GM19023 (cell line): ENCODE measurements around the gene ARPP21.
"Not testable (repeated sequence)": the region's sequence is repeated elsewhere in the genome, so short reads cannot be mapped to it uniquely, and the experiment has no call there.

Experiments used
- ATAC-seq: cut with Tn5 transposase; IDR thresholded peaks from one replicate; pipeline ENCODE4 v1.9.1; 2021; ENCODE audit warnings: mild to moderate bottlenecking, moderate library complexity; ENCODE audit not compliant: unreplicated experiment

Gene ARPP21

DNA sequence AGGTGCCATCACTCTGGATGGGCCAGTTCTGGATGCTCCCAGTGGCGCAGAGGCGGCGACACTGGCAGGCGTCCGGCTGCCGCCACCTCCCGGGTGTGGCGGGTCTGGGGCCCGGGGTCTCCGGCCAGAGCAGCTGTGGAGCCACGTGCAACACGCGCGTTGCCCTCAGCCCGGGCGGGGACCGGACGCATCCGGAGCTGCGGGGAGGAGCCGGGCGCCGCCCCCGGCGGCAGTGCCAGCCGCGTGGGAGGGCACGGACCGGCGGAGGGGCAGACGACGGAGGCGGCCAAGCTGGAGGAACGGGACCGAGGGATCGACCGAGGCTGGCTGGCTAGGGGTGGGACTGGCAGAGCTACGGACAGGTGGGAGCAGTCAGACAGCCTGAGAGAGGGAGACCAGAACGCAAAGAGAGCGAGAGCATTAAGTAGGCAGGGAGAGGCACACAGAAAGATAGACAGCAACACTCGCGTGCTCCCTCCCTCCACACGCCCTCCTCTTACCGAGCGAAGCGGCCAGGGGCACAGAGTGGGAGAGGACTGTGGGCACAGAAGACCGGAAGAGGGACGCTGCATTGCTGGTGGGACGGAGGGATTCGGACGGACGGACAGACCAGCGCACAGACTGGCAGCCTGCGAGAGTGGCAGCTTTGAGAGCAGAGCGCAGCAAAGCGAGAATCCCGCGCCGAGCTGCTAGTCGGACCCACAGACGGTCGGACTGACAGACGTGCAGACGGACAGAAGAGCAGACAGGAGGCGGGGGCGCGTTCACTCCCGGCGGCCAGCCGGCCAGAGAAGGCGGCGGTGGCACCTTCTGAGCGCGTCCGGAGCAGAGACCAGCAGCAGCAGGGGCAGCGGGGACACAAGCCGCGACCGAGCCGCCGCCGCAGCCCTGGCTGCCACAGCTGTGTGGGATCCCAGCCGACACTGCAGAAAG, at the start of gene ARPP21:
Gene ARPP21, plus strand, starts transcription at position 272 of the 933 bp plus-strand sequence. CDS start 42,227 bp downstream, outside the sequence.
- ATAC-seq = no peak

GRCh38 chr3:35592589-35593295, 46.6 kb upstream of the ARPP21 start:
- ATAC-seq = no peak

DNA sequence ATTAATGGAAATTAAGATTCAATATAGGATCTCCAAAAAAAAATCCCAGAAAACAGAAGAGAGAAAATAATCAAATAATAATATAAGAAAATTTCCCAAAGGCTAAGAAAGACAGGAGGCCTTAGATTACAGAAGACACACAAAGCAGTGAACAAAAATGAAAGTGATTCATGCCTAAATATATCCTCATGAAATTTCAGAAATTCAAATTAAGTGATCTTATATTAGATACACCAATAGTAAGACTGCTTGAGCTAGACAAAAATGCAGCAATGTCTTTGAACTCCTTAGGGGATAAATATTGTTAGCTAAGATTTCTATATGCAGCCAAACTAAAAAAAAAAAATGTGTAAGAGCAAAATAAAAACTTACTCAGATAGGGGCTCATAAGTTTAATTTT, 44.6 kb upstream of the ARPP21 start:
- ATAC-seq = no peak

DNA sequence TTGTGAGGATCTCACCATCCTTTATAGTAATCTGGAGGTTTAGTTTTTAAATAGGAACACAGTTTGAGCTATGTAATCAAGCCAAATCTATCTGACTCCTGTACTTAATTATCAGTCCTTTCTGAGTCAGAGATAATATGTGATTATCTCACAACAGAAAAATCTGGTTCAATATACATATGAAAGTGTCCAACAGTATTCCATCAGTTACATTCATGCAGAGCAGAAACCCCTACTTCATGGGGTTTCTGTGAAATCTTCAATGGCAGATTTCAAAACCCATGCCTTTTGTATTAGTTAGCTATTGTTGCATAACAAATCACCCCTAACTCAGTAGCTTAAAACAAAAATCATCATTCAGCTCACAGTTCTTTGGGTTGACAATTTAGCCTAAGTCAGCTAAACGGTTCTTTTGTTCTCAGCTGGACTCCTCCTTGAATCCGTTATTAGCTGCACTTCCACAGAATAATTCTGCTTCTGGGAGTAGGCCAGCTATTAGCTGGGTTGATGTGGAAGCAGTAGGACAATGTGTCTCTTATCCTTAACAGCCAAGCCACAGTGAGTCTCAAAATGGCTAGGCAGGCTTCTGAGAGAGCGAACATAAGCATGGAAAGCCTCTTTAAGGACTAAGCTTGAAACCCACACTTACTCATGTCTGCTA, 42.9 kb upstream of the ARPP21 start:
- peak; percentile 49 for ATAC-seq

DNA sequence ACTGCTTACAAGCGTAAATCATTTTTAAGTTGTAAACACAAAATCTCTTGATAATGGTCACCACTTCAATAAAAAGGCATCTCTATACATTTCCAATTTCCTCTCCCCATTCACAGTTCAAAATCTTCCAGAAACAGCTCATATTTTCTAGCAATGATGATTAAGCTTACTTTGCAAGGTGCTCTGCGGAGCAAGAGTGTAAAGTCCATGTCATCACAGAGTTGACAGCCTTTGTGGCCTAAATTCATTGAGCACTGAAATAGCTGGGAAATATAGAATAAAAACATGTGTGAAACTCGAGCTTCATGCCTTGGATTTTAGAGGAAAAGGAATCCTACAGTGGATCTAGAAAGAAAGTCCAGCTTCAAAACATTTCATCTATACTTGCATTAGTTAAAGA, 41.8 kb upstream of the ARPP21 start:
- ATAC-seq = no peak

DNA sequence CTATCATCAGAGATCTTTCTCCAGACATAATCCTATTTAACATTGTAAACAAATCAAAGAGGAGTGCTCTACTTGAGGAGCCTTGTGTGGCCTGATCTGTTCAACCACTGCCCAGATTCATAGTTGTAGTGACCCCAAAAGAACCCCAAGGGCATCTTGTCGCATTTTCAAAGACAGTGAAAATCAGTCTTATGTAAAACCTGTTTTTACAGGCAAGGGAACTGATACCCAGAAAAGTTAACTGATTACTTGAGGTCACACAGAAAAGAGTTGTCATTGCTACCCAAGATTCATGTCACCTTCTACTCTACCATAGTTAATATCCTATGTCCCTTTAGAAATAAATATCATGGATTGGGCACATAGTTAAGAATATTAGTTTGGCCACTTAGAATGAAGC, 40.5 kb upstream of the ARPP21 start:
- no peak for ATAC-seq

- no peak for ATAC-seq
Measured at GRCh38 chr3:35601959-35602358, 37.4 kb upstream of the ARPP21 start.

- no peak for ATAC-seq
Measured at GRCh38 chr3:35602395-35602936, 36.9 kb upstream of the ARPP21 start.

DNA sequence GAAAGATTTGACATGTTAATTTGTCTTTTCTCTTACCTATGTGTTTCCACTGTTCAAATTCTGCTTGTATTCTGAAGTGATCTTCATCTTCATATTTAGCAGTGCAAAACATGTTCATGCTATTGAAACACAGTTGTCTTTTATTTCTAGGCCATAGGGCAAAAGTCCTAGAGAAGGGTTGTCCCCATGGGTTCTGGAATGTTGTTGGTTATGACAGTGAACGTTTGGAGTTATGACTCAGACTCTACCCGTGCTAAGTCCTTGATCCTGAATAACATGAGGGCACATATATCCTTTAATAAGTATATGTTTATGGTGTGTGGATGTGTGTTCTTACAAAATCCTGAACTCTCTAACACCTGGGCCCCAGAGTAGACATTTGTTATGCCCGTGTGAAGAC, 23.0 kb upstream of the ARPP21 start:
- ATAC-seq = no peak

DNA sequence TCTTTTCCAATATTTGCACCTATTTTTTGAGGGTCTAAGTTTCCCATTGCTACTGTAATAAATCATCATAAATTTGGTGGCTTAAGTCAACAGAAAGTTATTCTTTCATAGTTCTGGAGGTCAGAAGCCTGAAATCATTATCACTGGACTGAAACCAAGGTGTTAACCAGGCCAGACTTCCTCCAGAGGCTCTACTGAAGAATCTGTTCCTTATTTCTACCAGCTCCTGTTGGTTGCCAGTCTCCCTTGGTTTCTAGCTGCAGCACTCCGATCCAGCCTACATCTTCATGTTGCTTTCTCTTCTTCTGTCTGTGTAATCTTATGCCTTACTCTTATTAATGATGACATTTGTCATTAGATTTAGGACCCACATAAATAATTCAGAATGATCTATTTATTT, 22.0 kb upstream of the ARPP21 start:
- ATAC-seq = no peak

GRCh38 chr3:35620238-35620637, 19.1 kb upstream of the ARPP21 start:
- not testable (repeated sequence) for ATAC-seq

DNA sequence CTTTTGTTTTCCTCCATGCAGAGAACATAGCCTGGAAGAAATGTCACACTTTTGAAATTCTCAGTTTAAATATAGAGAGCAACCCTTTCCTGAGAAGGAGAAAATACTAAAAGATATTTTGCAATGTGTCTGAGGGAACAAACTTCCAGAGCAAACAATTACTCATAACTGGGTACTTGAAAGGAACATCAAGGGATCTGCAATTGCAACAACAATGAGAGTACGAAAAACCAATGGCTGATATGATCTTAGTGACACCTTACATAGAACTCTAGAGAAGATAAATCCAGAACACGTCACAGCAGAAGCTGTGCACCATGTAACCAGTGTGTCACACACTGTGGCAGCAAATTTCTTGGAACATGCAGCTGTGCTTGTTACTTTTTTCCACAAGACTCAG, 14.6 kb upstream of the ARPP21 start:
- no peak for ATAC-seq

DNA sequence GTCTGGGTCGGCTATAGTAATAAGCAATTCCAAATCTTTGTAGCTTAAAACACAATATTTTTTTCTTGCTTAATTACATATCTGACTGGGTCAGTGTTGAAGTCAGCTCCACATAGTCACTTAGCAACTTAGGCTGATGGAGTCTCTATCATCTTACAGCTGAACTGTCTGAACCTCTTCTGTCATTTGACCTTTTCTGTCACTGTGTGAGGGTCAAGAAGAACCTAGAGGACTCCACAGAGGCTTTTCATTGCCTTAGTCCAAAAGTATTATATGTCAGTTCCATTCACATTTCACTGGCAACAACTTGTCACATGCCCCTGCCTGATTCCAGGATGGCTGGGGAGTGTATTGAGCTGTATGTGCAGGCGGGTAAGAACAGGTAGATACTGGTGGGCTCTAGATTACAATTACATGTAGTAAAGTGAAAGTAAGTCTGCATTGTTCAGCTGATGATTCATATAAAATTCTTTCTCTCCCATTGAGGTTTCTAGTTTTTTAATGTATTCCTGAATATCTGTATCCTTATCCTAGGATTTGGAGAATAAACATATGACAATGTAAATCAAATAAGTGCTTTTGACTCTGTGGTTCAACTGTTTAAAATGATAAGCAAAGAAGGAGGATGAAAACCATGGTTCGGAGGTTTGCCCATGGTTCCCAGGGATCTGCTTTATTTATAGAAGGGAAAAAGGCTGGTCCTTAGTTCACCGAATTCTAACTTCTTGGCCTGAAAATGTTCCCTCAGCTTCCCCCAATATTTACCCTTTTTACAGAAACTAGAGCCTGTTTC, 5.8 kb upstream of the ARPP21 start:
- no peak for ATAC-seq

DNA sequence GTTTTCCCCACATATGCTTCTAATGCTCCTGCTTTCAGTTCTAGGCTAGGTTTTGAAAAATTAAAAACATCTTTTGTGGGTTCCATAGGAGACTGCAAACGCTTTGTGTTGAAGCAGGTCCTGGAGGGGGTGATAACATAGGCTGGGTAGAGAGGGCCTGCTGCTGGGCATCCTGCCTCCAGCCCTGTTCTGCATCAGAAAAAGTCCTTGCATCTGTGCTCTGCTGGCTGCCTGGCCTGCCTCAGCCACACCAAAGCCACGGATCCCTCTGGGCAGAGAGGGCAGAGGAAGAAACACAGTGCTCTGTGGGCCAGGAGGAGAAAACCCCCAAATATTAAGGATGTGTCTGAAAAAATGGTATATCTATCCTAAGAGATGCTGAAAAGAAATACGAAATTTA, 3.9 kb upstream of the ARPP21 start:
- ATAC-seq = no peak

DNA sequence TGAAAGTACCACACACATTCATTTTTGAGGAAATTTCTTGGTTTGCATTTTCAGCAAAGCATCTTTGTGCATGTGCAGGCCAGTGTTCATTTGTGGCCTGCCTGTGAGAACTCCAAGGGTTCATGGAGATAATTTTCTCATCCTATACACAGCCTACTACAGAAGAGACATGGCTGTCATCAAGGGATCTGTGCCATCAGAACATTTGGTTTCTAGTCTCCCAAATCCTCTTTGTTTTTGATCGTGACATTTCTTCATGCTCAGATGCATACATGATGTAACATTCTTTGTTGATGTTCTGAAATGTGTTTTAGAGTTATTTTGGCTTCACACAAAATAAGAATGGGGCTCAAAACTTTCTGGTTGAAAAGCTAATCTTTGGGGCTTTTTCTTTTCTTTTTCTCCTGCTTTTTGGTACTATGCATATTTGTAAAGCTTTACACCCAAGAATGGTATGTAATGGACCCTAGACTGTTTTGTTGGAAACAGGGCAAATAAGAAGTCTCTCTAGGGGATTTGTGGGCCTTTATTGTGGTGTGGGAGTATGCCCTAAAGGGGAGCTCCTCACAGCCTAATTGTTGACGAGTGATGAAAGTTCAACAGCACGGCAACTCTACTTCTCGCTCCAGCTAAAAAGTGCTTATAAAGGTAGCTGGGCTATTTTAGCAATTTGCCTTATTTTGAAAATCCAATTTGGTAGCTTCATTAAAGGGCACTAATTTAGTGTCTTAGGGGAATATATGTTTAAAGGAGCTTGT, 3.2 kb upstream of the ARPP21 start:
- ATAC-seq = no peak

GRCh38 chr3:35638251-35638979, 910 bp upstream of the ARPP21 start:
- no peak for ATAC-seq

- ATAC-seq = no peak
Measured at GRCh38 chr3:35638980-35639253, 408 bp upstream of the ARPP21 start.

GRCh38 chr3:35640190-35641165, 1.2 kb downstream of the ARPP21 start:
- no peak for ATAC-seq
